ENCODE measurements around the gene APOM.

APOM gene

GRCh38 chr6:31658983-31659648 lies 3.4 kb downstream of the APOM start:
- no peak for DNase-seq

- no peak for DNase-seq
Measured at GRCh38 chr6:31659649-31660380, 4.1 kb downstream of the APOM start.

GRCh38 chr6:31660381-31661261 lies 4.9 kb downstream of the APOM start, which contains the start of gene C6orf47:
Gene C6orf47, minus strand, starts transcription at chr6:31660778. Its CDS starts 831 bp downstream, at chr6:31659947.
- DNase-seq = peak; percentile 77

GRCh38 chr6:31661262-31662123 lies 5.8 kb downstream of the APOM start:
- DNase-seq = no peak

DNA sequence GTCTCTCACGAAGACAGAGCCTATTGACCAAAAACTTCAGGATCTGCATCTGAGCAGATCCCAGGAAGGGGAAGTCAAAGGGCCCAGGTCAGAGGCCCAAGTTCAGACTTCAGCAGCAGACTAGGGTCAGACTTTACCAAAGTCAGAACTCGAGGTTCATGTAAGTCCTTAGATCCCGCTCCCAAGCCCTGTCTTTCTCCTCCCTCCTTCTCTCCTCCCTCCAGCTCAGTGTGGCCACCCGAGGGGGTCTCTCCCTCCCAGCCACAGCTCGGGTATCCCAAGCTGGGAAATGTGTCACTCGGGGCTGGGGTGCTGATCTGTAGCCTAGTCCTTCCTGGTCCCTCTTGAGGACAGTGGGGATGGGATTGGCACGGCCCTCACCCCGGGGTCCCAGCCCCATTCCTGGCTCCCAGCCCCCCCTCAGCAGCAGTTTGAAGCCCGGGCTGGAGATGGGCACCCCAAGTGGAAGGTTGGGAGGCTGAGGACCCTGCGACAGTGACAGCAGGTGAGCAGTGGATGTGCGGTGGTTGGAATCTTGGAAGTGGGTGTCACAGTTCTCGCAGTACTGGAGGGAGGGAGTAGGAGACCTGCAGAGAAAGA lies 6.5 kb downstream of the APOM start:
- no peak for DNase-seq

- DNase-seq = no peak
Measured at GRCh38 chr6:31663126-31663960, 7.6 kb downstream of the APOM start.

GRCh38 chr6:31663961-31664789 lies 8.5 kb downstream of the APOM start:
- DNase-seq = no peak

GRCh38 chr6:31664790-31665500 lies 9.3 kb downstream of the APOM start, which contains the start of gene GPANK1:
Gene GPANK1, minus strand, starts transcription at chr6:31664997. Its CDS starts 519 bp downstream, at chr6:31664478.
- peak; percentile 95 for DNase-seq

- peak; percentile 98 for DNase-seq
Measured at GRCh38 chr6:31665501-31666336, 10.0 kb downstream of the APOM start, which contains the start of gene CSNK2B. Gene CSNK2B, plus strand, starts transcription at chr6:31666080. Its CDS starts 752 bp downstream, at chr6:31666832.

GRCh38 chr6:31666337-31666965 lies 10.8 kb downstream of the APOM start:
- DNase-seq = no peak

DNA sequence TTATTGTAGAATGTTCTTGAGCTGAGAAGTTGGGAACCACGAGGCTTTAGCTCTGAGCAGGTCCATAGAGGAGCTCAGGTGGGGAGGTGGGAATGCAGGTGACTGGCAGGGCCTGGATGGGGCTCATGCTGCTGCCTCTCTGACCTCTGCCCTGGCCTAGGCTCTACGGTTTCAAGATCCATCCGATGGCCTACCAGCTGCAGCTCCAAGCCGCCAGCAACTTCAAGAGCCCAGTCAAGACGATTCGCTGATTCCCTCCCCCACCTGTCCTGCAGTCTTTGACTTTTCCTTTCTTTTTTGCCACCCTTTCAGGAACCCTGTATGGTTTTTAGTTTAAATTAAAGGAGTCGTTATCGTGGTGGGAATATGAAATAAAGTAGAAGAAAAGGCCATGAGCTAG lies 14.0 kb downstream of the APOM start, which contains the start of gene LY6G5B:
LY6G5B (plus strand) TSS at position 301 of the 400 bp plus-strand sequence. CDS start 975 bp downstream, outside the sequence.
- DNase-seq = no peak

GRCh38 chr6:31676322-31676903 lies 20.7 kb downstream of the APOM start:
- no peak for DNase-seq

- DNase-seq = no peak
Measured at GRCh38 chr6:31676904-31677303, 21.2 kb downstream of the APOM start.

- no peak for DNase-seq
Measured at GRCh38 chr6:31677955-31678354, 22.3 kb downstream of the APOM start.

DNA sequence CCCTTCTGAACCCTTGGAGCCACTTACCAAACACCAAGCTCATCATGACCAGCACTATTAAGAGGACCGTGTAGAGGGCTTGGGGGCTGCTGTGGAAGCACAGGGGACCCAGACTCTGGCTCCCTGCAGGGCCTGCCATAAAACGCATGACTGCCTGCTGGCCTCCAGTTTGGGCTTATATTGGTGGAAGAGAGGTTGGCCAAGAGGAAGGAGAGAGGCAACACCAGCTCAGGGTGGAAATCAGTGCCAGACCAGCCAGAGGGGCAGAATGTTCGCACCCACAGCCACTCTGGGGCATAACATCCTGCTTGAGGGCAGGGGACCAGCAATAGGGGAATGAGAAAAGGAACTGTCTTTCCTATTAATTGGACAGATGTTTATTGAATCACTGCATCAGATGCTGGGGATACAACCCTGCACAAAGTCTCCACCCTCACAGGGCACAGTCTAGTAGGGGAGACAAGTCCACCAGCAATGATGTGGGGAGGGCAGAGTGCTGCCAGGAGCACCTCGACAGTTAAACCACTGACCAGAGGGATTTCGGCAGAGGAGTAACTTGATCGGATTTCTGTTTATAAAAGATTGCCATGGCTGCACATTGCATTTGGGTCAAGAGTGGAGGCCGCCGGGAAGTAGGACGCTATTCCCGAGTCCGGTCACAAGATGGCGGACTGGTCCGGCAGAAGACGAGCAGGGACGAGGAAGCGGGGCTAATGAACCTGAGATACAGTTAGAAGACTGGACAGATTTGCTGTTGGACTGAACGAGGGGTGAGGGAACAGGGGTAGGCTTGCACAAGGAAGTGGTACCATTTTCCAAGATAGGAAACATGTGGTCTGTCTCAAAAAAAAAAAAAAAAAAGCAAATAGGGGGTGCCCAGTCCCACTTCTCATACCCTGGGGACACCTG lies 24.8 kb downstream of the APOM start, which contains the start of gene LY6G5C:
LY6G5C (minus strand) TSS at position 842 of the 909 bp plus-strand sequence; CDS start at position 148, 694 bp downstream.
- DNase-seq = peak; percentile 88

Data from NCI-H2227 treated with DMSO at 0.1 percent for 48 hours (cell line).